ENCODE measurements around the gene CC2D1A.

DNA sequence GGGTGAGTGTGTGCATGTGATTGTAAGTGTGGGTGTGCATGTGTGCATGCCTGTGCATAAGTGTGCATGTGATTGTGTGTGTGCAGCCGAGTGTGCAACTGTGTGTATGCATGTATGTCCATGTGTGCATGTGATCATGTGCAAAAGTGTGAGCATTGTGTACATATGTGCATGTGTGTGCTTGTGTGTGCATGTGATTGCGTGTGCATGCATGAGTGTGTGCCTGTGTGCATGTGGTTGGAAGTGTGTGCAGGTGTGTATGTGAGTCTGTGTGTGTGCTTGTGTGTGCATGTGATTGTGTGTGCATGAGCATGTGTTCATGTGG, 28.7 kb downstream of the CC2D1A start:
- TF ChIP-seq, protein P1, sequence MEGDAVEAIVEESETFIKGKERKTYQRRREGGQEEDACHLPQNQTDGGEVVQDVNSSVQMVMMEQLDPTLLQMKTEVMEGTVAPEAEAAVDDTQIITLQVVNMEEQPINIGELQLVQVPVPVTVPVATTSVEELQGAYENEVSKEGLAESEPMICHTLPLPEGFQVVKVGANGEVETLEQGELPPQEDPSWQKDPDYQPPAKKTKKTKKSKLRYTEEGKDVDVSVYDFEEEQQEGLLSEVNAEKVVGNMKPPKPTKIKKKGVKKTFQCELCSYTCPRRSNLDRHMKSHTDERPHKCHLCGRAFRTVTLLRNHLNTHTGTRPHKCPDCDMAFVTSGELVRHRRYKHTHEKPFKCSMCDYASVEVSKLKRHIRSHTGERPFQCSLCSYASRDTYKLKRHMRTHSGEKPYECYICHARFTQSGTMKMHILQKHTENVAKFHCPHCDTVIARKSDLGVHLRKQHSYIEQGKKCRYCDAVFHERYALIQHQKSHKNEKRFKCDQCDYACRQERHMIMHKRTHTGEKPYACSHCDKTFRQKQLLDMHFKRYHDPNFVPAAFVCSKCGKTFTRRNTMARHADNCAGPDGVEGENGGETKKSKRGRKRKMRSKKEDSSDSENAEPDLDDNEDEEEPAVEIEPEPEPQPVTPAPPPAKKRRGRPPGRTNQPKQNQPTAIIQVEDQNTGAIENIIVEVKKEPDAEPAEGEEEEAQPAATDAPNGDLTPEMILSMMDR (conservative IDR thresholded peaks at IDR 0.05; ENCODE audit: low read length), result no peak
- TF ChIP-seq EZH2phosphoT487 (IDR thresholded peaks at IDR 0.05; ENCODE audit: borderline replicate concordance, low read depth, low read length), result no peak

Data from OCI-LY7 (cell line).